ENCODE results near the gene NUP43. TPM values are rescaled to one million over a fixed set of nuclear protein-coding genes. Genes with fewer than 3 reads are reported as not detected.
"Not testable (repeated sequence)": the region's sequence is repeated elsewhere in the genome, so short reads cannot be mapped to it uniquely, and the experiment has no call there.

NUP43 gene
- total RNA-seq, 2 experiments from 2014 or later, result 14.2 to 14.5 TPM

- no peaks in the 10 kb centered on the region for H3K9me3 Mint-ChIP-seq
Observed at GRCh38 chr6:149683256-149683859, 63.0 kb downstream of the NUP43 start.

GRCh38 chr6:149681845-149682244 is 64.5 kb downstream of the NUP43 start:
- H3K9me3 ChIP-seq (ENCODE audit: control insufficient read depth in 1 of 2, insufficient read depth in 1 of 2, low read length in 2 of 2); H3K4me3 Mint-ChIP-seq; H3K27ac Mint-ChIP-seq; H3K4me3 ChIP-seq (ENCODE audit: low read length); ATAC-seq (ENCODE audit: poor library complexity); H3K27me3 Mint-ChIP-seq; H3K27me3 ChIP-seq (ENCODE audit: control insufficient read depth in 1 of 2, insufficient read depth in 2 of 2, low read length in 2 of 2); H3K4me1 ChIP-seq (ENCODE audit: insufficient read depth, low read length); H3K9me3 Mint-ChIP-seq; H3K27ac ChIP-seq (ENCODE audit: low read depth in 1 of 2, low read length in 2 of 2); CTCF ChIA-PET; POLR2A ChIA-PET; DNase-seq; intact Hi-C loops (cut with DNase I, micrococcal nuclease): not testable (repeated sequence)
- Mint-ChIP-seq H3K36me3 (ENCODE audit: low read depth) (peaks cover 72% of the 10 kb centered on the region), H3K4me1 (ENCODE audit: low read depth) (peaks cover 20% of the 10 kb centered on the region)
- H3K36me3 ChIP-seq (ENCODE audit: insufficient read depth, low read length), result peaks cover 34% of the 10 kb centered on the region

More at GRCh38 chr6:149683256-149683859, 63.0 kb downstream of the NUP43 start:
- DNase-seq (no peak), ATAC-seq (ENCODE audit: poor library complexity) (no peak)
- Mint-ChIP-seq H3K4me3 (no peak overlapping the region), H3K27me3 (no peaks in the 10 kb centered on the region), H3K36me3 (ENCODE audit: low read depth) (peaks cover 63% of the 10 kb centered on the region), H3K27ac (peak overlapping the region; percentile 21), H3K4me1 (ENCODE audit: low read depth) (peaks cover 22% of the 10 kb centered on the region)
- H3K36me3 ChIP-seq (ENCODE audit: insufficient read depth, low read length), result peaks cover 33% of the 10 kb centered on the region
- H3K27me3 ChIP-seq (ENCODE audit: control insufficient read depth in 1 of 2, insufficient read depth in 2 of 2, low read length in 2 of 2), result no peaks in the 10 kb centered on the region
- no peak overlapping the region for H3K4me3 ChIP-seq (ENCODE audit: low read length)
- TF ChIP-seq CTCF (IDR thresholded peaks at IDR 0.05), result no peak
- ChIA-PET CTCF (no interaction called here), POLR2A (no interaction called here)
- intact Hi-C loops (cut with DNase I, micrococcal nuclease), result no loop called here
- no peaks in the 10 kb centered on the region for H3K9me3 ChIP-seq (ENCODE audit: control insufficient read depth in 1 of 2, insufficient read depth in 1 of 2, low read length in 2 of 2)
- H3K27ac ChIP-seq (ENCODE audit: low read depth in 1 of 2, low read length in 2 of 2), result no peak overlapping the region
- H3K4me1 ChIP-seq (ENCODE audit: insufficient read depth, low read length), result peaks cover 4% of the 10 kb centered on the region

GRCh38 chr6:149681209-149681608 is 65.1 kb downstream of the NUP43 start:
- Histone ChIP-seq H3K4me3 (ENCODE audit: low read length) (no peak overlapping the region), H3K4me1 (ENCODE audit: insufficient read depth, low read length) (no peaks in the 10 kb centered on the region), H3K27me3 (ENCODE audit: control insufficient read depth in 1 of 2, insufficient read depth in 2 of 2, low read length in 2 of 2) (no peaks in the 10 kb centered on the region), H3K9me3 (ENCODE audit: control insufficient read depth in 1 of 2, insufficient read depth in 1 of 2, low read length in 2 of 2) (no peaks in the 10 kb centered on the region), H3K27ac (ENCODE audit: low read depth in 1 of 2, low read length in 2 of 2) (no peak overlapping the region), H3K36me3 (ENCODE audit: insufficient read depth, low read length) (peaks cover 38% of the 10 kb centered on the region)
- POLR2A ChIA-PET, result no interaction called here
- Mint-ChIP-seq H3K36me3 (ENCODE audit: low read depth) (peaks cover 71% of the 10 kb centered on the region), H3K4me1 (ENCODE audit: low read depth) (peaks cover 14% of the 10 kb centered on the region), H3K4me3 (no peak overlapping the region), H3K27me3 (no peaks in the 10 kb centered on the region), H3K27ac (no peak overlapping the region), H3K9me3 (no peaks in the 10 kb centered on the region)
- DNase-seq, result no peak
- ATAC-seq (ENCODE audit: poor library complexity), result no peak
- CTCF ChIA-PET, result no interaction called here
- intact Hi-C loops (cut with DNase I, micrococcal nuclease), result no loop called here
- TF ChIP-seq CTCF (IDR thresholded peaks at IDR 0.05), result no peak

GRCh38 chr6:149680503-149680902 is 65.8 kb downstream of the NUP43 start:
- ATAC-seq (ENCODE audit: poor library complexity), result no peak
- intact Hi-C loops (cut with DNase I, micrococcal nuclease), result no loop called here
- ChIA-PET POLR2A (no interaction called here), CTCF (no interaction called here)
- TF ChIP-seq CTCF (IDR thresholded peaks at IDR 0.05), result no peak
- DNase-seq, result no peak
- Mint-ChIP-seq H3K4me3 (no peak overlapping the region), H3K36me3 (ENCODE audit: low read depth) (peaks cover 73% of the 10 kb centered on the region), H3K27me3 (no peaks in the 10 kb centered on the region), H3K27ac (no peak overlapping the region), H3K9me3 (no peaks in the 10 kb centered on the region), H3K4me1 (ENCODE audit: low read depth) (peaks cover 13% of the 10 kb centered on the region)
- H3K4me1 ChIP-seq (ENCODE audit: insufficient read depth, low read length), result no peaks in the 10 kb centered on the region
- H3K4me3 ChIP-seq (ENCODE audit: low read length), result no peak overlapping the region
- H3K9me3 ChIP-seq (ENCODE audit: control insufficient read depth in 1 of 2, insufficient read depth in 1 of 2, low read length in 2 of 2), result no peaks in the 10 kb centered on the region
- peaks cover 43% of the 10 kb centered on the region for H3K36me3 ChIP-seq (ENCODE audit: insufficient read depth, low read length)
- no peak overlapping the region for H3K27ac ChIP-seq (ENCODE audit: low read depth in 1 of 2, low read length in 2 of 2)
- H3K27me3 ChIP-seq (ENCODE audit: control insufficient read depth in 1 of 2, insufficient read depth in 2 of 2, low read length in 2 of 2), result no peaks in the 10 kb centered on the region
